H54 (cell line): ENCODE data around the gene HCLS1.

Experiments
- DNase-seq: peaks from one replicate; pipeline ENCODE4 v3.0.0; 2011; ENCODE audit warnings: low spot score, mixed read lengths; ENCODE audit not compliant: insufficient read length
- FAIRE-seq: peaks from 3 replicates; lab custom pipeline; 2011; peaks lifted over from hg19 to GRCh38; lab: Jason Lieb, UNC
- POLR2A ChIP-seq: IDR thresholded peaks from 2 replicates; pipeline ENCODE4 v1.6.1; 2011; ENCODE audit warnings: low read depth, mild to moderate bottlenecking, low read length

Gene HCLS1

DNA sequence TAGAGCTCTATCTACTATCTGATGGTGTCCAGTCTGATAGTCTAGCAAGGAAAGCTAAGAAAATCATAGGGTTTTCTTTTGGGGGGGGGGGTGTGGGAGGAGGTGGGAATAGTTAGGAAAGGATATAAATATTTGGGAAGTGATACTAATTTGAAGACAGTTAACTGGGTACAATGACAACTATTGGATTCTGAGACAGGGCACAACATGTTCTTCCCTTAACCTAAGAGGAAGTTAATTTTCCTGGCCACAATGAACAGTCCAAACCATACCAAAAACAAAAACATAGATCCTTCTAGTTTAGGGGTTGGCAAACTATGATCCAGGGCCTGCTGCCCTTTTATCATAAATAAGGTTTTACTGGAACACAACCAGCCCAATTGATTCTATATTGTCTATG lies 10.0 kb upstream of the HCLS1 start:
- no peak for TF ChIP-seq POLR2A
- FAIRE-seq, result no peak
- DNase-seq, result no peak

DNA sequence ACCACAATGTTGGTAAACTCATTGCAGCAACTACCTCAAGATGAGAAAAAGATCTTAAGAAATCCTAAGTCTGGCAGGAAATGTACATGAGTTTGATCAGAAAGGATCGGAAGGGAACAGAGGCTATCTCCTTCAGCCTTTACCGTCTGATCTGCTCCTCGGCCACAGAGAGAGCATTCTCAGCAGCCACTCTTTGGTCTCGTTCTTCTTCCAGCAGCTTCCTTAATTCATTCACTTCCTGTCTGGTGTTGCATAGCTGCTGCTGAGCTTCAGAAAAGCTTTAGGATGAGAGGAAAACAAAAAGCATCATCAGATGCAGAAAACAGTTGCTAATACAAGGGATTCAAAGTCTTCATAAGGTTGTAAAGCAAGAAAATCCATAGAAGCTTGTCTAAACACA lies 6.6 kb upstream of the HCLS1 start:
- no peak for FAIRE-seq
- no peak for TF ChIP-seq POLR2A
- DNase-seq, result no peak

DNA sequence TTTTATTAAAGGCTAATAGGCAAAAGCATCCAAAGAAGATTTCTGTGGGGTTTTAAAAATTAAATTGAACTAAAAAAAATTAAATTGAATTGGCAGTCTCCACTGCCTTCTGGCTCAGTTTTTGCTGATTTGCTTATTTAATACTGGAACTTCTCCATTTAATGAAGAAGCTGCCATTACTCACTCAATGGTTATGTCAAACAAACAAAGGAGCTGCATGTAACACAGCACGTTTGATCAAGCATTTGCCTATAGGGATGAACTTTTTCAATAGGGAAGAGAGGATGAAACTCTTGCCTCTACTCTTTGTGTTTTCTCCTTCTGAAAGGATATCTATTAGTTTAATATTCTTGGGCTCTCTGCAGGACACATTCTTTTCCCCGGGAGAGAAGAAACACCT lies 4.8 kb upstream of the HCLS1 start:
- DNase-seq (no peak), FAIRE-seq (no peak)
- no peak for TF ChIP-seq POLR2A

DNA sequence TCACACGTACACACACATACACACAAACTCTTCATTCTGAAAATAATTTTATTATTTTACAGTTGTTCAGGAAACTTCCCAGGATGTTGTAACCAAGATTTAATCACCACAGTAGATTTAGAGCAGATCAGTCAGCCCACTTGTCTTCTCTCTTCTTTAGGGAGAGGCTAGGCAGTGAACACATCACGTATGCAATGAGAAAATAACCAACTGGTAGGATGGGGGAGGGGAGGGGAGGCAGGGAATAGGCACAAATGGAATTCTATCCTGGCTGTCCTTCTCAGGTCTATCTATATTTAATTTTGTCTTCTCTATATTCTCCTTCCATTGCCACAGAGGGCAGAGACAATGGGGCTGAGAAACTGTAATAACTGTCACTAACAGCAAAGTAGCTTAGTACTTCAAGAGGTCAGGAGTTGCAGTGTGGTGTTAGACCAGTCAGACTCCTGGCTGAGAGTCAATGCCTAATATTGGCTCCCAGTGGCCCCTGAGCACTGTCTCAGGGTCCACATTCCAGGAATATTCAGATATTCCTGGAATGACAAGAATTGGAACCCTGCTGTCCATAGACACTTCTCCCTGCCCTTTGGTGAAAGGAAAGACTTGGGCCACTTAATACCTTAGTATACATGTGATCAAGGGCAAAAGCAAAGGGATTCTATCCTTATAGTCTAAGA lies 2.6 kb upstream of the HCLS1 start:
- TF ChIP-seq POLR2A, result no peak
- no peak for DNase-seq
- FAIRE-seq, result no peak

- no peak for TF ChIP-seq POLR2A
- DNase-seq, result no peak
- FAIRE-seq, result no peak
These were observed 2.0 kb upstream of the HCLS1 start for GRCh38 chr3:121662742-121663141.

GRCh38 chr3:121661376-121661775 lies 673 bp upstream of the HCLS1 start:
- FAIRE-seq (no peak), DNase-seq (no peak)
- TF ChIP-seq POLR2A, result no peak

DNA sequence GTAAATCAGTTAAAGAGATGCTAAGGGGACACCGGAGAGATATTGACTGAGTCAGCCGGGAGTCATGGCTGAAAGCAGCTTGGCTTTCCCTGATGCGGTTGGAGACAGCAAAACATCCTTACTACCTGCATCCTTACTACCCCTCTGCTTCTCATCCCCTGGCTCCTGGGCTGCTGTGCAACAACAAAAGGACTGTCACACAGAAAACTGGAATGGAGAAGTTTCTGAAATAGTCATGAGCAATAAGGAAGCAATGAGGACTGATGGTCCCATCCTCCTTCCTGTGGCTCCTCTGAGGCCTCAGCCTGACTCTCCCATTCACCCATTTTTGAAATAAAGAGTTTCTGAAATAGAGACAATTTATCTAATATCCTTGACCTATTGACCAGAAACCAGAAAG lies 1.1 kb downstream of the HCLS1 start:
- FAIRE-seq (no peak), DNase-seq (no peak)
- no peak for TF ChIP-seq POLR2A

GRCh38 chr3:121658716-121659435 lies 1.8 kb downstream of the HCLS1 start:
- no peak for FAIRE-seq
- no peak for TF ChIP-seq POLR2A
- no peak for DNase-seq

- DNase-seq (no peak), FAIRE-seq (no peak)
- no peak for TF ChIP-seq POLR2A
These were observed 6.0 kb downstream of the HCLS1 start for GRCh38 chr3:121654493-121655385.

GRCh38 chr3:121651684-121652083 lies 9.0 kb downstream of the HCLS1 start:
- DNase-seq, result no peak
- FAIRE-seq, result no peak
- no peak for TF ChIP-seq POLR2A

GRCh38 chr3:121649645-121650044 lies 11.1 kb downstream of the HCLS1 start:
- no peak for TF ChIP-seq POLR2A
- FAIRE-seq (no peak), DNase-seq (no peak)

DNA sequence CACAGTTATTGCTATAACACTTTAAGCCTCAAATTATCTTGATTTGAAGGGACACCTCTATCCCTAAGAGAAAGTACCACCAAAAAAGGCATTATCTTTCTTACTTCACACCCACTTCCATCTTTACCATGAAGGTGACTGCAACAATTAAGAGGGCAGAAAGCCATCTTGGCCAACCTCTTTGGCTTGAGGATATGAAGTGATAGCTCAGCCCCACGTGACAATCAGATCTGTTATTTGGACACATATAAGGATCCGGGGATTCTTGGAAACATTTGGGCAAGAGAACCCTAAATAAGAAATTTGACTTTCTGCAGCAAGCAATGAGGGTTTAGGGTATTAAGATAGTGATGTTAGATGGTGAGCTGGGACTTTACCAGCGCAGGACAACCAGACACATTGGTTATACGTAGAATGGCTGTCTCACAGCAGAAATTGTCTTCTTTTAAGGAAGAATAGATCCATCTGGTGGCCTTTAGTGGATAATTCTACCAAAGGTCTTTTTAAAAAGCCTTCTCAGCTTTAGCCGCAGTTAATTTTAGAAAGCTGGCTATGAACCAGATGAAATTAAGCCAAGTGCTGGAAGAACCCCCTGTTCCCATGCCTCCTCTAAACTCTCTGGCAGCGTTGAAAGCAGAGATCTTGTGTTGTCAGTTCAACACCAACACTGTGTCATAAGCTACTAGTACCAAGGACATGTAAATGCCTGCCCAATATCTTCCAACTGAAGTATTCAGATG lies 12.3 kb downstream of the HCLS1 start:
- DNase-seq (no peak), FAIRE-seq (no peak)
- TF ChIP-seq POLR2A, result no peak

DNA sequence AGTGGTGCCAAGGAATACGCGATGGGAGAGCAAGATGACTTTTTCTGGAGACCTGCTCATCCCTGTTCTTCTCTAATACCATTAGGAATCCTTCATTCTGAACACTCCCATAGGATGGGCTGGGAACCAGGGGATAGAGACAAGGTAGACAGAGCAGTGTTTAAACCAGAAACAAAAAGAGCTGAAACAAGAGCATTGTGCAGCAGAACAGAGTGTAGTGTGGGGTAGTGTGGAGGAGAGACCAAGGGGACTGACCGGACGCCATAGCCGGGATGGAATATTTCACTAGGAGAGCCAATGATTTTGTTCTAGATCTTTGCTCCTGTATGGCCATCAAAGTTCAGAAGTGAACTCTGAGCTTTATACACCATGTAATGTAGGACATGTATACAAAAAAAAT lies 15.6 kb downstream of the HCLS1 start:
- no peak for TF ChIP-seq POLR2A
- no peak for FAIRE-seq

More for the DNA sequence above, 15.6 kb downstream of the HCLS1 start:
- DNase-seq, result no peak
